PFSK-1 (cell line): Measurements from ENCODE around the gene SGPP1.

Source experiments
- POLR2AphosphoS5 ChIP-seq: IDR thresholded peaks from 2 replicates; pipeline ENCODE4 v1.6.1; 2012; ENCODE audit warnings: low read depth, mild to moderate bottlenecking, control low read depth, low read length, moderate library complexity
- TAF1 ChIP-seq: IDR thresholded peaks from 2 replicates; pipeline ENCODE4 v1.6.1; 2012; ENCODE audit warnings: low read length, control low read depth, borderline replicate concordance; ENCODE audit not compliant: insufficient read depth
- TF ChIP-seq, protein P1 (sequence below), 2 experiments: IDR thresholded peaks; 2 replicates each; pipeline versions ENCODE4 v1.6.1 to v1.8.0; 2011 to 2012; ENCODE audit warnings: low read depth in 2 of 2, low read length in 2 of 2, control low read depth in 1 of 2, inconsistent platforms in 1 of 2, mild to moderate bottlenecking in 1 of 2, moderate library complexity in 1 of 2; ENCODE audit not compliant: insufficient read depth in 1 of 2

DNA sequence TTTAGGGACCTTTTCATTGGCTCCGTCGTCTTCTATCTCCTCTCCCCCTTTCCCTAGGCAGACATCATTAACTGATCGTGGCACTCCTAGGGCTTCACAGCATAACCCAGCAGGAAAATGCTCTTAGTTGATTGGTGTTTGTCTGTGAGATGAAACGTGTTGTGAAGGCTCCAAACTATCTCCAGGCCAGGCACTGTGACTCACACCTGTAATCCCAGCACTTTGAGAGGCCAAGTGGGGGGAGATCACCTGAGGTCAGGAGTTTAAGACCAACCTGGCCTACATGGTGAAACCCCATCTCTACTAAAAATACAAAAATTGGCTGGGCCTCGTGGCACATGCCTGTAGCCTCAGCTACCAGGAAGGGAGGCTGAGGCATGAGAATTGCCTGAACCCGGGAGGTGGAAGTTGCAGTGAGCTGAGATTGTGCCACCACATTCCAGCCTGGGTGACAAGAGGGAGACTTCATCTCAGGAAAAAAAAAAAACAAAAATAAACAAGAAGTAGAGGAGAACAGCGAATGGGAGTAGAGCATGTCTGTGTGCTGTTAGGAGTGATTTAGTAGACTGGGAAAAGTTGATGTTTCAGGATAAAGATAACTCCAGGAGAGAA, 53.9 kb downstream of the SGPP1 start:
- TF ChIP-seq, protein P1, sequence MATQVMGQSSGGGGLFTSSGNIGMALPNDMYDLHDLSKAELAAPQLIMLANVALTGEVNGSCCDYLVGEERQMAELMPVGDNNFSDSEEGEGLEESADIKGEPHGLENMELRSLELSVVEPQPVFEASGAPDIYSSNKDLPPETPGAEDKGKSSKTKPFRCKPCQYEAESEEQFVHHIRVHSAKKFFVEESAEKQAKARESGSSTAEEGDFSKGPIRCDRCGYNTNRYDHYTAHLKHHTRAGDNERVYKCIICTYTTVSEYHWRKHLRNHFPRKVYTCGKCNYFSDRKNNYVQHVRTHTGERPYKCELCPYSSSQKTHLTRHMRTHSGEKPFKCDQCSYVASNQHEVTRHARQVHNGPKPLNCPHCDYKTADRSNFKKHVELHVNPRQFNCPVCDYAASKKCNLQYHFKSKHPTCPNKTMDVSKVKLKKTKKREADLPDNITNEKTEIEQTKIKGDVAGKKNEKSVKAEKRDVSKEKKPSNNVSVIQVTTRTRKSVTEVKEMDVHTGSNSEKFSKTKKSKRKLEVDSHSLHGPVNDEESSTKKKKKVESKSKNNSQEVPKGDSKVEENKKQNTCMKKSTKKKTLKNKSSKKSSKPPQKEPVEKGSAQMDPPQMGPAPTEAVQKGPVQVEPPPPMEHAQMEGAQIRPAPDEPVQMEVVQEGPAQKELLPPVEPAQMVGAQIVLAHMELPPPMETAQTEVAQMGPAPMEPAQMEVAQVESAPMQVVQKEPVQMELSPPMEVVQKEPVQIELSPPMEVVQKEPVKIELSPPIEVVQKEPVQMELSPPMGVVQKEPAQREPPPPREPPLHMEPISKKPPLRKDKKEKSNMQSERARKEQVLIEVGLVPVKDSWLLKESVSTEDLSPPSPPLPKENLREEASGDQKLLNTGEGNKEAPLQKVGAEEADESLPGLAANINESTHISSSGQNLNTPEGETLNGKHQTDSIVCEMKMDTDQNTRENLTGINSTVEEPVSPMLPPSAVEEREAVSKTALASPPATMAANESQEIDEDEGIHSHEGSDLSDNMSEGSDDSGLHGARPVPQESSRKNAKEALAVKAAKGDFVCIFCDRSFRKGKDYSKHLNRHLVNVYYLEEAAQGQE (IDR thresholded peaks at IDR 0.05; ENCODE audit: insufficient read depth in 1 of 2, low read depth in 2 of 2, low read length in 2 of 2) = no peak
- no peak for TF ChIP-seq POLR2AphosphoS5
- TF ChIP-seq TAF1 = no peak
